Adrenal gland (tissue), 5 donors: ENCODE results near the gene APP.

Experiments
- POLR2A ChIP-seq, 2 donors: fragments of 450-650 bp; IDR thresholded peaks; one replicate each; pipeline ENCODE4 v1.6.1; 2017; ENCODE audit warnings: antibody characterized with exemption in 2 of 2, mild to moderate bottlenecking in 2 of 2, moderate library complexity in 1 of 2
- TF ChIP-seq, protein P1 (sequence below), 6 experiments: fragments of 450-650 bp in 4 of 6; fragments of 200-600 bp in 2 of 6; sonication (generic) in 1 of 6; IDR thresholded peaks; 1 replicate in 5 of 6; 2 replicates in 1 of 6; pipeline versions ENCODE4 v1.5.1 to v1.8.0; 2016 to 2021; ENCODE audit warnings: antibody characterized with exemption in 6 of 6, mild to moderate bottlenecking in 2 of 6, moderate library complexity in 1 of 6
- donor health status: DM: no; HTN: no; CAD: no.

GRCh38 chr21:26027696-26028095 is 142.9 kb downstream of the APP start:
- TF ChIP-seq, protein P1, sequence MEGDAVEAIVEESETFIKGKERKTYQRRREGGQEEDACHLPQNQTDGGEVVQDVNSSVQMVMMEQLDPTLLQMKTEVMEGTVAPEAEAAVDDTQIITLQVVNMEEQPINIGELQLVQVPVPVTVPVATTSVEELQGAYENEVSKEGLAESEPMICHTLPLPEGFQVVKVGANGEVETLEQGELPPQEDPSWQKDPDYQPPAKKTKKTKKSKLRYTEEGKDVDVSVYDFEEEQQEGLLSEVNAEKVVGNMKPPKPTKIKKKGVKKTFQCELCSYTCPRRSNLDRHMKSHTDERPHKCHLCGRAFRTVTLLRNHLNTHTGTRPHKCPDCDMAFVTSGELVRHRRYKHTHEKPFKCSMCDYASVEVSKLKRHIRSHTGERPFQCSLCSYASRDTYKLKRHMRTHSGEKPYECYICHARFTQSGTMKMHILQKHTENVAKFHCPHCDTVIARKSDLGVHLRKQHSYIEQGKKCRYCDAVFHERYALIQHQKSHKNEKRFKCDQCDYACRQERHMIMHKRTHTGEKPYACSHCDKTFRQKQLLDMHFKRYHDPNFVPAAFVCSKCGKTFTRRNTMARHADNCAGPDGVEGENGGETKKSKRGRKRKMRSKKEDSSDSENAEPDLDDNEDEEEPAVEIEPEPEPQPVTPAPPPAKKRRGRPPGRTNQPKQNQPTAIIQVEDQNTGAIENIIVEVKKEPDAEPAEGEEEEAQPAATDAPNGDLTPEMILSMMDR (IDR thresholded peaks at IDR 0.05): no peak
- no peak for TF ChIP-seq POLR2A (IDR thresholded peaks at IDR 0.05)
